Fibroblast of lung (primary cell): ENCODE measurements around the gene RABGAP1L.

Source experiments
- CTCF ChIP-seq, 2 donors: IDR thresholded peaks in 1 of 2; conservative IDR thresholded peaks in 1 of 2; 1 replicate in 1 of 2; 2 replicates in 1 of 2; pipeline ENCODE4 v1.5.1; 2011 to 2012; ENCODE audit warnings: low read length in 2 of 2, control low read depth in 1 of 2, inconsistent platforms in 1 of 2, low read depth in 1 of 2, mild to moderate bottlenecking in 1 of 2
- EZH2 ChIP-seq: IDR thresholded peaks from 2 replicates; pipeline ENCODE4 v1.5.1; 2012; ENCODE audit warnings: low read length, control low read depth, mild to moderate bottlenecking; ENCODE audit errors: missing control alignments

DNA sequence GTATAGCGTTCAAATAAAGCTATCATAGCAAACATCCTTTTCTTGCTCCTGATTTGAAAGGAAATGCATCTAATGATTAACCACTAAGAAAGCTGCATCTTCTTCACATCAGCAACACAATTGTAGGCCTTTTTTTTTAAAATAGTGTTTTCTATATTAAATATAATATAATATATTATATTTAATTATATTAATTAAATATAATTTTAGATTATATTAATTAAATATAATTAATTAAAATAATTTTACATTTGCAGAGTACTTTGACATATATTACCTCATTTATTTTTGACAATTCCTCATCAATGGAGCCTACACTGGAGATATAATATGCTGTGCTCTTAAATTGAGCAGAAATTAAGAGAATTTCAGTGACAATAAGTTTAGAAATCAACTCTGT, 481.5 kb downstream of the RABGAP1L start:
- TF ChIP-seq CTCF (conservative IDR thresholded peaks at IDR 0.05 in 1 of 2, IDR thresholded peaks at IDR 0.05 in 1 of 2; ENCODE audit: low read depth in 1 of 2, low read length in 2 of 2) (no peak), EZH2 (no peak)
